Measurements from ENCODE around the gene RTP2.

Gene RTP2

DNA sequence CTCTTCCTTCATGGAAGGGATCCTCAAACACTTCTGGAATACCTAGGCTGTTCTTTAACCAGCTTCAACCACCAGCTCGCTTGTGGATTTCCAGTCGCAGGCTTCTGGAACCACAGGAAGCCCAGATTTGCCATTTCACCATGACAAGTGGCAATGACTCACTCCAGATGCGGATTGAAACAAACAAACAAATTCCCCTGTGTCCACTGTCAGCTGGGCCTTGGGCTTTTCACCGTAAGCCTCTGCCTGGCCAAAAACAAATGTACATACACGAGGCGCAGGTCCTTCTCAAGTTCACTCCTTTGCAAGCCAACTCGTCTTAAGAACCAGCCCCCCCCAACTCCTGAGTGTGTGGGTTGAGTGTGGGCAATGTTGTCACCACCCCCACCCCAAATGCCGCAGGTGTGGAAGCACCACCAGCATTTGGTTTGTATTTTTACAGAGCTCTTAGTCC, 34.1 kb upstream of the RTP2 start:
- POLR2A ChIA-PET: no interaction called here
- Histone ChIP-seq H3K9me3 (ENCODE audit: control insufficient read depth, insufficient read depth, low read depth, low read length) (no peaks in the 10 kb centered on the region), H3K27ac (ENCODE audit: extremely low read depth, low read depth, low read length) (no peak overlapping the region), H3K36me3 (ENCODE audit: control insufficient read depth in 2 of 2, insufficient read depth in 1 of 2, low read length in 2 of 2) (peaks cover 0 to 19% of the 10 kb centered on the region in 2 experiments; a peak in 1 of 3 replicates), H3K4me3 (ENCODE audit: low read depth, low read length) (no peak overlapping the region), H3K4me1 (ENCODE audit: control insufficient read depth, insufficient read depth, low read length) (no peaks in the 10 kb centered on the region)
- CTCF ChIA-PET: interaction anchor here (1.2 to 5.7 kb wide), 2 partner anchors 22 to 1217 kb away, joined by 3 to 205 read pairs; no protein-coding TSS in a partner anchor
- TF ChIP-seq KLF8 (tag by site-specific recombination; IDR thresholded peaks at IDR 0.05) (no peak), ZNF211 (tag by site-specific recombination; IDR thresholded peaks at IDR 0.05; ENCODE audit: low read depth) (no peak), SETDB1 (IDR thresholded peaks at IDR 0.05; ENCODE audit: insufficient read length, low read length) (no peak), ZNF302 (tag by site-specific recombination; IDR thresholded peaks at IDR 0.05; ENCODE audit: low read depth) (no peak), ZNF16 (tag by site-specific recombination; IDR thresholded peaks at IDR 0.05; ENCODE audit: low read depth) (no peak), ZNF501 (tag by site-specific recombination; IDR thresholded peaks at IDR 0.05) (no peak), ZNF658 (tag by site-specific recombination; IDR thresholded peaks at IDR 0.05) (no peak), ZNF114 (tag by site-specific recombination; IDR thresholded peaks at IDR 0.05) (no peak), ZNF521 (tag by site-specific recombination; IDR thresholded peaks at IDR 0.05) (no peak), IKZF3 (tag by site-specific recombination; IDR thresholded peaks at IDR 0.05) (no peak), ZNF48 (tag by site-specific recombination; IDR thresholded peaks at IDR 0.05) (no peak)
- TF ChIP-seq, protein P1, sequence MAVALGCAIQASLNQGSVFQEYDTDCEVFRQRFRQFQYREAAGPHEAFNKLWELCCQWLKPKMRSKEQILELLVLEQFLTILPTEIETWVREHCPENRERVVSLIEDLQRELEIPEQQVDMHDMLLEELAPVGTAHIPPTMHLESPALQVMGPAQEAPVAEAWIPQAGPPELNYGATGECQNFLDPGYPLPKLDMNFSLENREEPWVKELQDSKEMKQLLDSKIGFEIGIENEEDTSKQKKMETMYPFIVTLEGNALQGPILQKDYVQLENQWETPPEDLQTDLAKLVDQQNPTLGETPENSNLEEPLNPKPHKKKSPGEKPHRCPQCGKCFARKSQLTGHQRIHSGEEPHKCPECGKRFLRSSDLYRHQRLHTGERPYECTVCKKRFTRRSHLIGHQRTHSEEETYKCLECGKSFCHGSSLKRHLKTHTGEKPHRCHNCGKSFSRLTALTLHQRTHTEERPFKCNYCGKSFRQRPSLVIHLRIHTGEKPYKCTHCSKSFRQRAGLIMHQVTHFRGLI (tag by site-specific recombination; IDR thresholded peaks at IDR 0.05): no peak
- TF ChIP-seq, protein P2, sequence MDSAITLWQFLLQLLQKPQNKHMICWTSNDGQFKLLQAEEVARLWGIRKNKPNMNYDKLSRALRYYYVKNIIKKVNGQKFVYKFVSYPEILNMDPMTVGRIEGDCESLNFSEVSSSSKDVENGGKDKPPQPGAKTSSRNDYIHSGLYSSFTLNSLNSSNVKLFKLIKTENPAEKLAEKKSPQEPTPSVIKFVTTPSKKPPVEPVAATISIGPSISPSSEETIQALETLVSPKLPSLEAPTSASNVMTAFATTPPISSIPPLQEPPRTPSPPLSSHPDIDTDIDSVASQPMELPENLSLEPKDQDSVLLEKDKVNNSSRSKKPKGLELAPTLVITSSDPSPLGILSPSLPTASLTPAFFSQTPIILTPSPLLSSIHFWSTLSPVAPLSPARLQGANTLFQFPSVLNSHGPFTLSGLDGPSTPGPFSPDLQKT (IDR thresholded peaks at IDR 0.05; ENCODE audit: borderline replicate concordance, low read depth, low read length): no peak

DNA sequence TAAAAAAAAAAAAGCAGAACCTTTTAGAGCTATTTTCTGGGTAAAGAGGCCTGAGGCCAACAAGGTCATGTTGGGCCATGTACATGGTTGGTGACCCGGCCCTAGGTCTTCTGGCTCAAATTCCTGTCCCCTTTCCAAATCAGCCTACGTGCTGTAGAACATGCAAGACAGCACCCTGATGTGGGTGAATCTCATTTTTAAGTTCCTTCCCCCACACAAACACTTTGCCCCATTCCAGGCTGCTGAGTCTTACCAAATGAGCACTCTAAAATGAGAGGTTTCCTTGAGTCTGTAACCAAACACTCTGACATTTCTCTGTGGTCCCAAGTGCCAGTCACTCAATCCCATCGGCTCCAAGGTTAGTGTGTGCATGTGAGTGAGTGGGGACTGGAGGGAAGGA, 33.5 kb upstream of the RTP2 start:
- Histone ChIP-seq H3K36me3 (ENCODE audit: control insufficient read depth in 2 of 2, insufficient read depth in 1 of 2, low read length in 2 of 2) (peaks cover 0 to 25% of the 10 kb centered on the region in 2 experiments; a peak in 1 of 3 replicates), H3K4me1 (ENCODE audit: control insufficient read depth, insufficient read depth, low read length) (no peaks in the 10 kb centered on the region), H3K4me3 (ENCODE audit: low read depth, low read length) (no peak overlapping the region), H3K9me3 (ENCODE audit: control insufficient read depth, insufficient read depth, low read depth, low read length) (no peaks in the 10 kb centered on the region), H3K27ac (ENCODE audit: extremely low read depth, low read depth, low read length) (no peak overlapping the region)
- no peak for TF ChIP-seq ZNF433 (tag by site-specific recombination; IDR thresholded peaks at IDR 0.05; ENCODE audit: low read depth)
- no peak for TF ChIP-seq ZNF366 (tag by site-specific recombination; conservative IDR thresholded peaks at IDR 0.05)
- no peak for TF ChIP-seq ZNF658 (tag by site-specific recombination; IDR thresholded peaks at IDR 0.05)
- no peak for TF ChIP-seq ZNF19 (tag by site-specific recombination; IDR thresholded peaks at IDR 0.05; ENCODE audit: low read depth)
- no peak for TF ChIP-seq ZNF600 (tag by site-specific recombination; IDR thresholded peaks at IDR 0.05)
- TF ChIP-seq, protein P3, sequence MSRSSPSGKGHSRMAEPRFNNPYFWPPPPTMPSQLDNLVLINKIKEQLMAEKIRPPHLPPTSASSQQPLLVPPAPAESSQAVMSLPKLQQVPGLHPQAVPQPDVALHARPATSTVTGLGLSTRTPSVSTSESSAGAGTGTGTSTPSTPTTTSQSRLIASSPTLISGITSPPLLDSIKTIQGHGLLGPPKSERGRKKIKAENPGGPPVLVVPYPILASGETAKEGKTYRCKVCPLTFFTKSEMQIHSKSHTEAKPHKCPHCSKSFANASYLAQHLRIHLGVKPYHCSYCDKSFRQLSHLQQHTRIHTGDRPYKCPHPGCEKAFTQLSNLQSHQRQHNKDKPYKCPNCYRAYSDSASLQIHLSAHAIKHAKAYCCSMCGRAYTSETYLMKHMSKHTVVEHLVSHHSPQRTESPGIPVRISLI (tag by site-specific recombination; IDR thresholded peaks at IDR 0.05): no peak
- TF ChIP-seq SCRT2 (tag by site-specific recombination; IDR thresholded peaks at IDR 0.05): no peak
- TF ChIP-seq KLF9 (tag by site-specific recombination; IDR thresholded peaks at IDR 0.05; ENCODE audit: low read depth): no peak
- ChIA-PET CTCF (interaction anchor here (1.2 to 5.7 kb wide), 2 partner anchors 21 to 1218 kb away, joined by 3 to 205 read pairs; no protein-coding TSS in a partner anchor), POLR2A (interaction anchor here (0.6 kb wide), 1 partner anchor 1218 kb away, joined by 3 read pairs; no protein-coding TSS in a partner anchor)
